GM18873 (cell line): ENCODE measurements around the gene RTRAF.

Source experiments
- ATAC-seq: cut with Tn5 transposase; IDR thresholded peaks from one replicate; pipeline ENCODE4 v1.9.1; 2021; ENCODE audit warnings: mild to moderate bottlenecking, moderate library complexity, moderate number of reproducible peaks; ENCODE audit not compliant: unreplicated experiment, low FRiP score

The RTRAF gene

DNA sequence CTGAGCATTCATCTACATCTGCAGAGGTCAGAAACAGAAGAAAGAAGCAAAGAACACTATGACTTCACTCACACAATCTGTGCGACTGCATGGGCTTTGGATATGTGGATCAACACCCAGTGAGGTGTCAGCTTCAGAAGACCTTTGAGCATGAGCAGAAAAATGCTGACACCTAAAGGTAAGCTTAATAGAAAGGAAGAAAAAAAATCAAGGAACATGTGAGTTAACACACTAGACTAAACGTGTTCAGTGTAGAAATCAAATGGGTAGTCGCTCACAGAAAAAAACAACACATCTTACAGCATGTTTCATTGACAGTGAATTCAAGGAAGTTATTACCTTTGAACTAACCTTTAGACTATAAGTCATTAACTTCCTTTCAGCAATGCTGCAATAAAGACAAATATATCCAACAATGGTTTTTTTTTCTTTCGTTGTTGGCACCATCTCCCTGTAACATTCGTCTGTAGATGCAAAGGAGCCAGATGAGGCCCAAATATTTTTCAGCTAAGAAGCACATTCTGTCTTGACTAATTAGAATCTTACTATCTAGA is 30.9 kb downstream of the RTRAF start:
- no peak for ATAC-seq

DNA sequence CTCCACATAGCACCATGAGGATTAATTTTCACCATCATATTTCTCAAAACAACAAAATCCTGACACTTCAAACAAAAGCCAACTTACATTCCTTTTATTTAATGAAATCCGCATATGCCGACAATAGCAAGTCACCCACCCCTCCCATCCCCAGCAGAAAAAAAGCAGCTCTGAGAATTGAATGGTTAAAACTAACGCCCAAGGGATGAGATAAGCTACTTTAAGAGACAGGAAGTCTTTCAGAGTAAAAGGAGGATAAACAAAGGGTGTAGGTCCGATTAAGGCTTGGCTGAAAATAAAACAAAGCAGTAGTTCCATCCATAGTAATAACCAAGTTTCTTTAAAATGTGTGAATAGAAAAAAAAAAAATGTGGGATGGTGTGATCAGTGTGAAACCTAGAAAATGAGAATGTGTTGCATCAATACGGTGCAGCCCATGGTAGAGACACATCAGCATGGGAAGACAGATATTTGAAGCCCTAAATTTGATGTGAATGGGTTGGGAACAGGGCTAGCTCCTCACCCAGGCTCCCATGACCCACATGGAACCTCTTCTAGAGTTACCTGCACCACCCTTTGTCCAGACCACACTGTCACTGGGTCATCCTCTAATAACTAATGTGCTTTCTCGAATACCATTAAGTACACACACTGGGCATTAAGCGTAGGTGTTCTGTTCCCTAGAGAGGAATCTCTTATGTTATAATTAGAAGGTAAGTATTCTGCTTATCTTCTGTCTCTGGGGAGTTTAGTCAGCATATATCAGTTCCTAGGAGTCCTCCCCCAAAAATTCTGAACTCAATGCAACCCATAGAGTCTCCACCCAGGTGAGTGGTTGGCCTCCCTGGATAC is 31.7 kb downstream of the RTRAF start:
- ATAC-seq = no peak

DNA sequence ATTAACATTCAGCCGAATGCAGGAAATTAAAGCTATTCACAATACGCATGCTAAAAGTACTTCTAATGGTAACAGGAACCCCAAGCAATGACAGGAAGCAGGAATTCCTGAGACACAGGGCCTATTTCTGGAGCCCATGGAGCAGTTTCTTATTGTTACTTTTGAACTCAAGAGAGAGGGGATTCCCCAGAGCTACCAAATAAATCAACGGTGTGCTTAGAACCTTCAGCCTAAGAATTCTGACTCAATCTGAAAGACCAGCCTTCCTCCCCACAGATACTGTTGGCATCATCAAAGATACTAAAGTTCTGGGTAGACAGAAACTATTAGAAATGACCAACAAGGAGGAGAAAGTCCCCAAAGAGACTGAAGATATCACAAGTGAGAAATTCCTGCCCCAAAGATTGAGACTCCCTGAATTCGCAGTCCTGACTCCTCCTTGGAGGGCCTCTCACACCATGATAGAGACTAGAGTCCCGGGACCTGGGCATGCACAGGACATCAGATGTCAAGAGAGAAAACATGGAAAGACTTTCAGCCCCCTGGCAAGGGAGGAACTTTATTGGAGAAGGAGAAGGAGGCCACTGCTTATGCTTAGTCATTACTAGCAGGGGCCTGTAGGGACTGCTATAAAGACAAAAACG is 32.7 kb downstream of the RTRAF start:
- ATAC-seq = peak; percentile 93

DNA sequence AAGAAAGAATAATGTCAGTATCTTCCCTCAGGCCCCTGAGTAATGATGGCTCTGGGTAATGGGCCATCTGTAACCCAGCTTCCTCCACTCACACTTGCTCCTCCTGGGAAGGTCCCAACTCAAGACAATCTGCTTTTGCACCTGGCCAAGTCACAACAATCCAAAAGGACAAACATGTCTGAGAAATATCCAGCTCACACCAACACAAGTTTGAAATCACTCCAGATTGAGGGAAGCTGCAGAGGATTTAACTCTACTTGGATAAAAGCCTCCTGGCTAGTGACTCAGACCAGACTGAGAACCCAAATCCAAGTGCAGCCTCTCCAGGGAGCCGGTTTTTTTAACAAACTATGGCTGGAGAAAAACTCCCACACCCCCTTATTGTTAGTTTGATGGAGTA is 34.2 kb downstream of the RTRAF start:
- no peak for ATAC-seq

DNA sequence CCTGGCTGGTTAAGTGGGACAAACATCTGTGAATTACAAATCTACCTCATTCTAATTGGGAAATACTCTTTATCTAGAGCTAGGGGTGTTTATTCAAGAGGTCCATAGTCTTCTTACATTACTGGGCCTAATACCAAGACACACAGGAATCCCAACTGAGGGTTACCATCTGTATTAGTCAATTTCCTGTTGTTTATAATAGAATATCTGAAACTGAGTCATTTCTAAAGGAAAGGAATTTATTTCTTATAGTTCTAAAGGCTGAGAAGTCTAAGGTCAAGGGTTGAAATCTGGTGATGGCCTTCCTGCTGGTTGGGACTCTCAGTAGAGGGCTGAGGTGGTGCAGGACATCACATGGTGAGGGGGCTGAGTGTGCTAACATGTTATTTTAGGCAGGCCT is 36.0 kb downstream of the RTRAF start:
- ATAC-seq = no peak

DNA sequence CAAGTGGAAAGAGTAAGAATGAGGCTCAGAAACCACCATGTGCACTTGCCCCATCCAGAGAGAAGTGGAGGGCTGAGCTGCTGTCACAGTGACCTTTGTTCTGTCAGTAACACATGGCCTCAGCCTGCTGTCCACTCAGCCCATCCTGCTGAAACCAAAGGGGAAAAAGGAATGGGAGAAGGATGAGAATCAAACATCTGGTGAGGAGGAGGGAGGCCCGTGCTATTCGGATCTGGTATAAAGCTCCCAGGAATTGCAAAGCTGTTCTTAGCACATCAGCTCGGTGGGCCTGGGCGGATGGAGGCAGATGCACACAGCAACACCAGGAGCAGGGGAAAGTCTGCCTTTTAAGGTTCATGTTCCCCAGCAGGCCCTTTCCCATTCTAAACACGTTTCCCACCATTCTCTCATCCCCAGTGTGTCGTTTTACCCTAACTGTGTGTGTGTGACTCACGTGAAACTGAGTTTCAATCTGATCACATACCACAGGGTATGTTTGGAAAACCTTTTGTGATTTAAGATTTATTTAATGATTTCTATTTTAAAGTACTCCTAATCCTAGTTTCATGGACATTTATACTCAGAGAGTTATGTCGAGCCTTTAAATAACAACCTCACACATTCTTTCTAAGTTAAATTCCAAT is 36.8 kb downstream of the RTRAF start:
- no peak for ATAC-seq

DNA sequence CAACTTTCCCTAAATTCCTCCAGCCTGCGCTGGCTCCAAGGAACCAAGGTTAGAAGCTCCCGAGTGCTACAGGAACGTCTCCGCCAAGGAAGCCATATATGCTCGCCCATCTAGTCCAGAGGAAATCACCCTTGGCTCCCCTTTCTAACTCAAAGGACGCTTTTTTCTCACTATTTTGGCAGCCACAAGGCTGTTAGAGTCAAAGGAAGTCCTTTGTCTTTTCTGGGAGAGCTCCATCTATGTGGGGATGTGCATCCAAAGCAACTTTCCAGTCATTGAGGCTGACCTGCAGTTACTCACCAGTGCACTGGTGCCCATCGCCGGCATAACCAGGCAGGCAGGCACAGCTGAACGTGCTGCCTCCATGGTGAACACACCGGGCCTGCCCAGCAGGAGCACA is 37.6 kb downstream of the RTRAF start:
- no peak for ATAC-seq

DNA sequence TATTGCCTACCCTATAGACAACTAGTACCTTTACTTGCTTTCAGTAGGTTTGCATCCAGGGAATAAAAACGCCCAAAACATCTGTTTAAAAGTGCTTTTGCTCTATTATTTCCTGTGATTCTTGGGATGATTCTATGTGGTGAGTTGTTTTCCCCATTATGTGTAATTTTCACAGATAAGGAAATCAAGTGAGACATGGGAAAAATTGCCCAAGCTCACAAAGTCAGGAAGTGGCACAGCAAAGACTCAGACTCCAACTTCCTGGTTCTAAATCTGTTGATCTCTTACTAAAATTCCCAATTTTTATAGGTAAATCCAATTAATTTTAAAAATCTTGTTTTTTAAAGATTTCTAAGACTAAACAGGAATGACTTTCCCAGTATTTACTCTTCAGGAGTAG is 40.5 kb downstream of the RTRAF start:
- ATAC-seq = no peak

DNA sequence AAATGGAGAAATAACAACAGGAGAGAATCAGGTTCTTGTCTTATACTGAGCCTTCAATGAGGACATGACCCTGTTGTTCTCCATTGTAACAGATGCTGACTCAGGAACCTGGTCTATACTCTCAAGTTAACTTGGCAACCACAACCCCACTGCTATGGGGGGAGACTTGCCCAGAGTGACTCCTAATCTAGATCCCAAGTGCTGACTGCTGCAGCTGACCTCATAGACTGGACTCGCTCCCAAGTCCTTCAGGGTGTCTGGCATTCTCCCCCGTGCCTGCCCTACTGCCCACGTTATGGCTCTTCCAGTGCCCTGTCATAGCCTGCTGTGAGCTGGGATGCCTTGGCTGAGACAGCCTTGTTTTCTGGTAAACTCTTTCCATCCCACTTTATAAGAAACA is 42.4 kb downstream of the RTRAF start:
- no peak for ATAC-seq

DNA sequence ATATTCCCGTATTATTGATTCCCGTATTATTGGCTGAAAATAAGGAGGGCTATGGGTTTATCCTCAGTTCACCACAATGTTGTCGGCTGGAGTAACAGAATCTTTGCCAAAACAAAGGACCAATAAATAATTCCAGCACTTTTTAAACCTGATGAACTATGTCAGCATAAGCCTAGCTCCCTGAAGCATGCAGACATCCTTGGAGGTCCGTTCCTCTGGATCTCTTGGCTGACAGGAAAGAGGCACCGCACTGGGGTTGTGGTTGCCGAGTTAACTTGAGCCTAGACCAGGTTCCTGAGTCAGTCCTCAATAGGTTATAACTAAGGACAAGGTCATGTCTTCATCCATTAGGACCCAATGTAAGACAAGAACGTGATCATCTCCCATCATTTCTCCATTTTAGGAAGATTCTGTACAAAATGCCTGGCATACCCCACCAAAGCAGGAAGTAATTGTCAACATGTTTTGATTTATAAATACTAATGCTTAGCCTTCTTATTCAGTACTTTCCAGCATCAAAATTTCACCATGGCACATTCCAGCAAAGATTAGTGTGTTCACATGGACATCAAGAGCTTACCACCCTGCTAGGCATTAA is 43.0 kb downstream of the RTRAF start:
- ATAC-seq = no peak

DNA sequence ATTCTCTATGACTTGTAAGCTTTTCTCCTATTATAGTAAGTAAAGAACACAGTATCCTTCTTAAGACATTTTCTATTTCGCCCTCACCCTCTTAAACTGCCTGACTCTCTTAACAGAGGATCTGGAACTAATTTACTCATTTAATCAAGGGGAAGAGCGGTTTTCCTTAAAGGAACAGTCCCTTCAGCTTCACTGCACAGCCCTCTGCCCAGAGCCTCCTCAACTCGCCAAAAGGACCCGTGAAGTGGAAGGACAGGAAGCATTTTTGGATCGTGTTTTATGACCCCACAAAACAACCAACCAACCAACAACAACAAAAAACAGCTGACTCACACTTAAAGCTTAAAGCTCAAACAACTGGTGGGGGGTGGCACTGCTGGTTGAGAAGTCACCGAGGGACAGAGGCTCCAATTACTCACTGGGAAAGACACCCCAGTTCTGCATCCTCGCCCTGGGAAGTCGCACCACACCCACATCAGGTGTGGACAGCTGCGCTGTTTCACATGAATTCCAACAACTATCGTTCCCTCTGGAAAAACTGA is 43.8 kb downstream of the RTRAF start:
- ATAC-seq = no peak

DNA sequence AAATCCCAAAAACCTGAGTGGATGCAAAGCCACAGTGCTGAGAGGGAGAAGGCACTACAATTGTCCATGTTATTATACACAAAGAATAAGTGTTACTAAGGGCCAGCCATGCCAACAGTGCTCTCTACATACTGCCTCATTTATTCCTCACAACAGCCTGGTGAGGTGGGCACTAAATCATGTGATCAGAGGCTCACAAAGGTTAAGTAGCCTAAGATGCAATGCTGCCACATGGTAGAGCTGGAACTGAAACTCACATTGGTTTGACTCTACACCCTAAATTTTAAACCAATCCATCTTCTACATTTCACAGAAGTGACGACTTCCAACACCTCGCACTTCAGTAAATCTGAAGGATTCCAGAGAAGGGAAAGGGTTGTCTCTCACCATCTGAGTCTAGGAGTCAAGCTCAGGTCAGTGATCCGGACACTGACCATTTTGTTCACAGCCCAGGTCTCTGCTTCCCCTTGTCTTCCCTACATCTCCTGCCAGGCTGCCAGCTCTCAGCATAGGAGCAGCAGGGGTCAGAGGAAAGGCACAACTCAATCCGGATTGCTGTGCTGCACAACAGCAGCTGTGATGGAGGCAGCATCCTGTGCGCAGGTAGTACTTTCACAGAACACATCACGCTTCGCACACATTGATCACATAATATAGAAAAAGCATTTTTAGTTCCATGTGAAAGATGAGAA is 49.9 kb downstream of the RTRAF start:
- no peak for ATAC-seq

DNA sequence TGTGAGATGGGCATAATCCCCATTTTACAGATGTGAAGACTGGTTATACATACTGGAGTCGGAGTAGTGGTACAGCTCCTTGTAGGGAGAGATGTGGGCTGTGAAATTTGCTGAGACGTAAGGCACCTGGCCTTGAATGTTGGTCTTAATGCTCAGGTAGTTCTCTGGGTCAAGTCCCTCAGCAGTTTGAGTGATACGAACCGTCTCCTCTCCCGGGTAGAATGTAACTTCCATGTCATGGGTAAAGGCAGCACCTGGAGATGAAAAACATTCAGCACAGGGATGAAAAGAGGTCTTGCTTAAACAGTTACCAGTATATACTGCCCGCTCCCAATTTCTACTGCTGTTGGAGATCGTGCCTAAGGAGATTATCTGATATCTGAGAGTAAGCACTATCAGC is 51.3 kb downstream of the RTRAF start:
- no peak for ATAC-seq

DNA sequence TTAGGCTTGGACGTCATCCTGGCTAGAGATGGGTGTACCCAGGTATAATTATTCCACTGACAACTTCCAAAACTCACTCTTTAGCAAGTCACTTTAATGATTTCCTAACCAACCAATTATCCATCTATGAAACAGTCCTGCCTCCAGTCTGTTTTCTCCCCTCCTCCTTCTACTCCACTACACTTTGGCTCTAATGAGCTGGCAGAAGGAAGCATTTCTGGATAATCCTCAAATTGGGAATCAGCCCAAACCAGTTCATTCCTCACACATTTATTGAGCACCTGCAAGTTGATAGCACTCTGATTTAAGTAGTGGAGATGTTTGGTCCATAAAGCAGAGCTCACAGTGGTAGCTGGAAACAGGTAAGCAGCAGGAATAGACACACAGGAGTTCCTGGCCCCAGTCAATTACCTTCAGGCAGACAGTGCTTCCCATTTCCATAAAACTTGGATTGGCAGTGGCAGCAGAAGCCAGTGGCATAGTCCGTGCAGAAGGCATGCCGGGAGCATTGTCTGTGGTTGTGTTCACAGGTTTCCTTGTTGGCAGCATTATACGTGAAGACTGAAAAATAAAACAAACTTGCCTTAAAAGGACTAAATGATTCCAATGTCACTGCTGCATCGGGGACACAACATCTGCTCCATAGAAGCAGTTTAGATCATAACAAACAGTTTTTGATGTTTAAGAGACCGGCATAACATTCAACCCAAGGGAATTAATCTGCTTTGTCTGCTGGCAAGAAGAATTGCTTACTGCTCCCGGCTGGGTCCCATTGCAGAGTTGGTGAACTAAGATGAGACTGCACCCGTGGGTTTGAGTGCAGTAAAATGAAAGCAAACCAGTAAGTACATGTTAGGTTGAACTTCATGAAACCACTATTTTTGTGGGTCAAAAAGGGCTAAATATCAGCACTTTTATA is 53.3 kb downstream of the RTRAF start:
- no peak for ATAC-seq

DNA sequence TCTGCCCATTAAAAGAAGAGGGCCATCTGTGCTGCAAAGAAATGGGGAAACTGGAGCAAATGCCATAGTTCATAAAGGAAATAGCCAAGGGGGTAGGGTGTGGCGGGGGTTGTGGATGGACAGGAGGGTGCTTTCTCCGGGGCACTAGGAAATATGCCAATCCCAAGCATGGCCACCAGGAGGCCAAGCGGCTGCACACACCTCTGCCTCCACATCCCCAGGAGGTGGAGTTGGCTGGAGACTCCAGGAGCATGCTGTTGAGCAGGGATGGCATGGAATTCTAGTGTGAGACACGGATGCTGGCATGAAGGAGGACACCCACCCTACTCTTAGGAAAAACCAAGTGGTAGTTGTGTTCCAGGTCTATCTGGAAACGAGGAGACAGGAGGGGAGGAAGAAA is 54.3 kb downstream of the RTRAF start:
- no peak for ATAC-seq

DNA sequence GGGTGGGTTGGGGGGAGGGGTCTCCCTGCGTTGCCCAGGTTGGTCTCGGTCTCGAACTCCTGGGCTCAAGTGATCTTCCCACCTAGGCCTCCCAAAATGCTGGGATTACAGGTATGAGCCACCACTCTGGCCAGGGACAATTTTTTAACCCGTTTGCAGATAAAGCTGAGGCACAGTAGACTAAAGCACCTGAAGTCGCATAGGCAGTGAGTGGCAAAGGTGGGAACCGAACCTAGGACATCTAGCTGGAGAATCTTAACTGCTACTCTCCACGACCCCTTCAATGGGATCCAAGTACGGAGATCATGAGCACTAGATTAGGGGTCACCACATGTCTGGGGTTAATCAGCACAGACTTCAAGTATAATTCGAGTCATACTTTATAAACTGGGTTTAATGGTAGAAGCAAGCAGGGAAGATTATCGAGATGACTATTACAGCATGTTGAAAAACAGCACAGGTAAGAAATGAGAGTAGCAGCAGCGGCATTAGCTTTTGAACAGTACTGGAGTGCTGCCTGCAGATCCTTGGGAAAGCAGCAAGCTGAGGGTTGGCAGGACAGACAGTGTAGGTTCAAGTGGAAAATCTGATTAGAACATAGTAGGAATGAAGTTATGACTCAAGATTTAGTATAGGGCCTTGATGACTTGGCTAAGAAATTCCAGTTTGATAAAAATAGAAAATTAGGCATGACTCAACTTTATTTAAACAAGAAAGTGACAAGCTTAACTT is 55.6 kb downstream of the RTRAF start:
- no peak for ATAC-seq

DNA sequence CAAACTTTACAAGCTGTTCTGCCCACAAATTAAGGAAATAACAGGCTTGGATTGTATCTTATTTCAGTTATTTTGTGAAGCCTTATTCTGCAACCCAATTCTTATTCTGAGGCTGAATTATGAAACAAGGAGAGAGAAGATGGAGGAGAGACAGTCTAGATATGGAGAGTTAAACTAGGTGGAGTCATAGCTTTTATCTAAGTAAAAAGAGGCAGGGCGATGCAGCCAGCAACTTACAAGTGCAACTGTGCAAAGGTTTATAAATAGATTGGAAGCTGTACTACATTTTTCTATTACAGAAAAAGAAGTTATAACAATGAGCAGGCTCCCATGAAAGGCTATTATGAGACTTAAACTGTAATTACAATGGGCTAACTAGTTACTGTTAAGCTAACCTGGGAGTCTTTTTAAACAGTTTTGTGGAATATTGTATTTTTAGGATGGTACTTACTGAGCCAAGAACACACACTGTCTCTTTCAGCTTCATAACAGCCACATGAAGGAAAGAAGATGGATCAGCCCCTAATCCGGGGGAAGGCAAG is 57.1 kb downstream of the RTRAF start:
- ATAC-seq = no peak

DNA sequence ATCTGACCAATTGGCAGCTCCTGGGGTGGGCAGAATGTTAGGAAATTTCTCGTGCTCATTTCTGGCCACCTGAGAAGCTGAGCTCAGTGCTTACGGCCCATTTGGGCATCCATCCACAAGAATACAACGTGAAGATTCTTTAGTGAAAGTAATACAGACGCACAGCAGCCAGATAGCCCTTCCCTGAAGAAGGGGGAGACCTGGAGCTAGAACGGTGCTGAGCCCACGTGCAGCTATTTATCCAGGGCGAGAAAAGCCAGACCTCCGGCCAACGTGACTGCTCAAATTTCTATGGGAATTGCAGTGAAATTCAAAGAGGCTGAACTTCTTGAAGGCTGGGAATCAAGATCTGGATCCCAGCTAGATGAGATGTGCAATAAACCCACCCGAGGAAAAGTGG is 58.8 kb downstream of the RTRAF start:
- ATAC-seq = no peak
